GM21526 (cell line): ENCODE data around the gene DMRTB1.

ENCODE experiments used
- ATAC-seq: cut with Tn5 transposase; IDR thresholded peaks from one replicate; pipeline ENCODE4 v1.9.1; 2021; ENCODE audit warnings: moderate library complexity; ENCODE audit not compliant: unreplicated experiment, low FRiP score

Gene DMRTB1

GRCh38 chr1:53484705-53485477, 25.7 kb downstream of the DMRTB1 start:
- no peak for ATAC-seq

GRCh38 chr1:53485478-53486394, 26.5 kb downstream of the DMRTB1 start:
- ATAC-seq: no peak

GRCh38 chr1:53486395-53487026, 27.3 kb downstream of the DMRTB1 start:
- no peak for ATAC-seq

- no peak for ATAC-seq
Measured at GRCh38 chr1:53490351-53490750, 31.2 kb downstream of the DMRTB1 start.

- ATAC-seq: no peak
Measured at GRCh38 chr1:53495633-53496345, 36.6 kb downstream of the DMRTB1 start.

- no peak for ATAC-seq
Measured at GRCh38 chr1:53498555-53499131, 39.4 kb downstream of the DMRTB1 start.

GRCh38 chr1:53499257-53500203, 40.3 kb downstream of the DMRTB1 start:
- ATAC-seq: no peak

- ATAC-seq: no peak
Measured at GRCh38 chr1:53500204-53501064, 41.2 kb downstream of the DMRTB1 start.

GRCh38 chr1:53501065-53502005, 42.1 kb downstream of the DMRTB1 start:
- ATAC-seq: no peak

- no peak for ATAC-seq
Measured at GRCh38 chr1:53502641-53503432, 43.6 kb downstream of the DMRTB1 start.

GRCh38 chr1:53503433-53504217, 44.4 kb downstream of the DMRTB1 start:
- ATAC-seq: no peak

- ATAC-seq: no peak
Measured at GRCh38 chr1:53504901-53505300, 45.7 kb downstream of the DMRTB1 start.

GRCh38 chr1:53505401-53505800, 46.2 kb downstream of the DMRTB1 start:
- ATAC-seq: no peak

GRCh38 chr1:53505891-53506290, 46.7 kb downstream of the DMRTB1 start:
- no peak for ATAC-seq

- no peak for ATAC-seq
Measured at GRCh38 chr1:53506355-53507050, 47.3 kb downstream of the DMRTB1 start.
